Hepatocyte (in vitro differentiated cells): ENCODE measurements around the gene SPDYE6. TPM values are rescaled to one million over a fixed set of nuclear protein-coding genes. Genes with fewer than 3 reads are reported as not detected.
"Not testable (repeated sequence)": the region's sequence is repeated elsewhere in the genome, so short reads cannot be mapped to it uniquely, and the experiment has no call there.

Source experiments
- DNase-seq: peaks from one replicate; pipeline ENCODE4 v3.0.0-alpha.2; 2016; ENCODE audit warnings: low spot score
- H2AFZ ChIP-seq: fragments of 200-600 bp; sonication (generic); 2 replicates; pipeline ENCODE4 v1.6.0; 2016; ENCODE audit warnings: antibody characterized with exemption, mild to moderate bottlenecking
- H3K27ac ChIP-seq: fragments of 200-600 bp; sonication (generic); 2 replicates; pipeline ENCODE4 v1.5.1; 2016; ENCODE audit warnings: mild to moderate bottlenecking
- H3K27me3 ChIP-seq: fragments of 200-600 bp; sonication (generic); 2 replicates; pipeline ENCODE4 v1.6.1; 2016
- H3K36me3 ChIP-seq: fragments of 200-600 bp; sonication (generic); replicated peaks from 2 replicates; pipeline ENCODE4 v1.5.1; 2016; ENCODE audit warnings: low read depth; ENCODE audit not compliant: insufficient read depth
- H3K4me1 ChIP-seq: fragments of 200-600 bp; sonication (generic); 2 replicates; pipeline ENCODE4 v1.5.1; 2016; ENCODE audit warnings: mild to moderate bottlenecking, moderate library complexity; ENCODE audit not compliant: insufficient read depth
- H3K4me2 ChIP-seq: fragments of 200-600 bp; sonication (generic); 2 replicates; pipeline ENCODE4 v1.6.0; 2016
- H3K4me3 ChIP-seq: fragments of 200-600 bp; sonication (generic); 2 replicates; pipeline ENCODE4 v1.5.1; 2016; ENCODE audit warnings: mild to moderate bottlenecking
- H3K79me2 ChIP-seq: fragments of 200-600 bp; sonication (generic); 2 replicates; pipeline ENCODE4 v1.6.0; 2017; ENCODE audit warnings: mild to moderate bottlenecking
- H3K9me2 ChIP-seq: fragments of 200-600 bp; sonication (generic); replicated peaks from 2 replicates; pipeline ENCODE4 v1.6.0; 2017; ENCODE audit warnings: mild to moderate bottlenecking; ENCODE audit not compliant: insufficient read depth
- H3K9me3 ChIP-seq: fragments of 200-600 bp; sonication (generic); 2 replicates; pipeline ENCODE4 v1.5.1; 2016; ENCODE audit warnings: low read depth, mild to moderate bottlenecking
- H4K20me1 ChIP-seq: fragments of 200-600 bp; sonication (generic); 2 replicates; pipeline ENCODE4 v1.6.0; 2016; ENCODE audit warnings: mild to moderate bottlenecking; ENCODE audit not compliant: insufficient read depth, poor library complexity, severe bottlenecking
- WGBS: methylation state at CpG from one replicate; pipeline ENCODE4 v1.1.6; 2016; ENCODE audit warnings: low lambda C conversion rate; ENCODE audit errors: missing lambda C conversion rate; 5-methylcytosine and 5-hydroxymethylcytosine counted together
- polyA plus RNA-seq: library from polyadenylated mRNA; unstranded; fragments of >200 nt; fragmentation: Nextera tagmentation; extraction: Ambion mirVana; gene quantifications from 2 replicates; pipeline ENCODE4 v1.2.1, GENCODE V29; 2016
- total RNA-seq: library from RNA; depleted of rRNA; stranded (reverse); fragments of >200 nt; gene quantifications from 2 replicates; pipeline ENCODE4 v1.2.3, GENCODE V29; 2014
- TF ChIP-seq, protein P1 (sequence below): fragments of 200-600 bp; sonication (generic); IDR thresholded peaks from 2 replicates; pipeline ENCODE4 v1.5.1; 2016; ENCODE audit warnings: antibody characterized with exemption, mild to moderate bottlenecking; ENCODE audit not compliant: poor library complexity

SPDYE6 gene
- total and polyA plus RNA-seq, 2 experiments from 2014 or later, result 0.68 TPM; not detected in 1

DNA sequence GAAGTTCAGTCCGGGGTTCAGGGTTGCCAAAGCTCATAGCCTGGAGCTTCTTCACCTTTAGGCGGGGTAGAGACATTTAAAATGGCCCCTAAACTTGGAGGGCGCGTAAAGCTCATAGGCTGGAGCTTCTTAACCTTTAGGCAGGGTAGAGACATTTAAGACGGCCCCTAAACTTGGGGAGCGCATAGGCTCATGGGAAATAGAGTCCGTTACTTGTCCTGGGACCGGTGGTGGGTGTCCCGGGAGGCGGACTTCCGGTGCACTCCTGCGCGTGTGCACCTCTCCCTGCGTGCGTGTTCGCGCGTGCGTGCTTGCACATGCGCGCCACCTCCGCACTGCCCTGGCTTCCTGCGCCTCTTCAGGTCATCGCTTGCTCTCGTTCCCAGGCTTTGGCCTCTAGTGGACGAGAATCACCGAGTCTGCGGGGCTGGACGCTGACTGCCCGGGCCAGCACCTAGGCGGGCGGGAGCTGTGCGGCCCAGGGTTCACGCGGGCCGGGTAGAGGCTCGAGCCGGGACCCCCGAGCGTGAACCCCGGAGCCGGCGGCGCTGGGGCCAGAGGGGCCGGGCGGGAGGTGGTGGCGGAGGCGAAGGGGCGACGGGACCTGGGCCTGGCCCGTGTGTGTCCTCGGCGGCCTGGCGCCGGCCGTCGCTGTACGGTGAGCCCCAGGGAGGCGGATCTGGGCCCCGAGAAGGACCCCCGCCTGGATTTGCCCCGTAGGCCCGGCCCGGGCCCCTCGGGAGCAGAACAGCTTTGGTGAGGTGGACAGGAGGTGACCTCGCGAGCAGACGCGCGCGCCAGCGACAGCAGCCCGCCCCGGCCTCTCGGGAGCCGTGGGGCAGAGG, 7.5 kb upstream of the SPDYE6 start:
- Histone ChIP-seq H3K79me2 (peaks cover 14% of the 10 kb centered on the region), H3K4me2 (peak overlapping the region; percentile 84), H3K4me3 (peak overlapping the region; percentile 51), H3K27ac (peak overlapping the region; percentile 89), H2AFZ (peak overlapping the region; percentile 60)
- H3K27me3 ChIP-seq, H3K9me3 ChIP-seq, H3K36me3 ChIP-seq, H4K20me1 ChIP-seq, H3K9me2 ChIP-seq, H3K4me1 ChIP-seq: not testable (repeated sequence)
- WGBS, result under 1% methylated on average over 50 of the region's 76 CpGs
- TF ChIP-seq, protein P1, sequence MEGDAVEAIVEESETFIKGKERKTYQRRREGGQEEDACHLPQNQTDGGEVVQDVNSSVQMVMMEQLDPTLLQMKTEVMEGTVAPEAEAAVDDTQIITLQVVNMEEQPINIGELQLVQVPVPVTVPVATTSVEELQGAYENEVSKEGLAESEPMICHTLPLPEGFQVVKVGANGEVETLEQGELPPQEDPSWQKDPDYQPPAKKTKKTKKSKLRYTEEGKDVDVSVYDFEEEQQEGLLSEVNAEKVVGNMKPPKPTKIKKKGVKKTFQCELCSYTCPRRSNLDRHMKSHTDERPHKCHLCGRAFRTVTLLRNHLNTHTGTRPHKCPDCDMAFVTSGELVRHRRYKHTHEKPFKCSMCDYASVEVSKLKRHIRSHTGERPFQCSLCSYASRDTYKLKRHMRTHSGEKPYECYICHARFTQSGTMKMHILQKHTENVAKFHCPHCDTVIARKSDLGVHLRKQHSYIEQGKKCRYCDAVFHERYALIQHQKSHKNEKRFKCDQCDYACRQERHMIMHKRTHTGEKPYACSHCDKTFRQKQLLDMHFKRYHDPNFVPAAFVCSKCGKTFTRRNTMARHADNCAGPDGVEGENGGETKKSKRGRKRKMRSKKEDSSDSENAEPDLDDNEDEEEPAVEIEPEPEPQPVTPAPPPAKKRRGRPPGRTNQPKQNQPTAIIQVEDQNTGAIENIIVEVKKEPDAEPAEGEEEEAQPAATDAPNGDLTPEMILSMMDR, result peak; percentile 9
- peak; percentile 97 for DNase-seq

DNA sequence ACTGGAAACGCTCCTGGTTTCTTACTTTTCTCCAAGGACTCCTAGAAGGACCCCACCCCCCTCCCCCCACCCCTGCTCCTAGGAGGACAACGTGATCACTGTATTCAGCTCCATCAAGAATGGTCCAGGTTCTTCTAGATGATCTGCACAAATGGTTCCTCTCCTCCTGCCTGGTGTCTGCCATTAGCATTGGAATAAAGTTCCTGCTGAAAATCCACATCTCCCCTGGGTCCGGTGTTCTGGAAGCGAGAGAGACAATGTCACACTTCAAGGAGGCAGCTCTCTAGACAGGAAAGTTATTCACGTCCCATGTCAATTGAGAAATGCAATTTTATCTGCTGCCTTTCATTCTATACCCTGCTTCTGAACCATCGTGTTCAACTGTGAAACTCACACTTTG, 9.3 kb downstream of the SPDYE6 start:
- H3K4me2 ChIP-seq, H3K4me1 ChIP-seq, H3K27ac ChIP-seq, H3K9me2 ChIP-seq, H3K27me3 ChIP-seq, DNase-seq, H3K36me3 ChIP-seq, H3K4me3 ChIP-seq, H4K20me1 ChIP-seq, H3K79me2 ChIP-seq, H2AFZ ChIP-seq, H3K9me3 ChIP-seq: not testable (repeated sequence)
- 89% methylated on average over 4 of the region's 6 CpGs for WGBS

DNA sequence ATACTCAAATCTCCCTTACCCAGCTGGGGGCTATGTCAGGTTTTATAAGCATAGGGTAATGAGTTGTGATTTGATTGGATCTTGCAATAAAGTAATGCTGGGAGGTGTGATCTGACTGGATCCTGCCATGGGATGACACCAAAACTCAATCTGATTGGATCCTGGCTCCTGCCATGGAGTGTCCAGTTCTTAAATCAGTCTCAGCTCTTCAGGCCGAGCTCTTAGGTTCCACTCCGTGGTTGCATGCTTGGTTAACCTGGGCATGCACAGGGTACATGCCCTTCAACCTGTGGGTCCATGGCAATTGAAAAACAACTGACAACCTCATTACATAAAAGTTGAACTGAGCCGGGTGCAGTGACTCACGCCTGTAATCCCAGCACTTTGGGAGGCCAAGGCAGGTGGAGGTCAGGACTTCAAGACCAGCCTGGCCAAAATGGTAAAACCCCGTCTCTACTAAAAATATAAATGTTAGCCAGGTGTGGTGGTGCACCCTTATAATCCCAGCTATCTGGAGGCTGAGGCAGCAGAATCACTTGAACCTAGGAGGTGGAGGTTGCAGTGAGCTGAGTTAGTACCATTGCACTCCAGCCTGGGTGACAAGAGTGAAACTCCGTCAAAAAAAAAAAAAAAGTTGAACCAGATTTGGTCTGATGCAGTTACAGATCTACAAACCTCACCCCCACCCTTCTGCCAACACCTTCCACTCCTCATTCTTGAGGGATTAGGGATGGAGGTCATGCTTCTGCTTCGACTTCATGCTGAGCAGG, 15.5 kb downstream of the SPDYE6 start:
- H3K27ac ChIP-seq, H3K9me3 ChIP-seq, H3K4me3 ChIP-seq, H4K20me1 ChIP-seq, DNase-seq, H3K4me2 ChIP-seq, H3K79me2 ChIP-seq, H3K36me3 ChIP-seq, H3K4me1 ChIP-seq, H2AFZ ChIP-seq, H3K27me3 ChIP-seq, H3K9me2 ChIP-seq: not testable (repeated sequence)
- WGBS, result 77% methylated on average over 4 of the region's 7 CpGs

DNA sequence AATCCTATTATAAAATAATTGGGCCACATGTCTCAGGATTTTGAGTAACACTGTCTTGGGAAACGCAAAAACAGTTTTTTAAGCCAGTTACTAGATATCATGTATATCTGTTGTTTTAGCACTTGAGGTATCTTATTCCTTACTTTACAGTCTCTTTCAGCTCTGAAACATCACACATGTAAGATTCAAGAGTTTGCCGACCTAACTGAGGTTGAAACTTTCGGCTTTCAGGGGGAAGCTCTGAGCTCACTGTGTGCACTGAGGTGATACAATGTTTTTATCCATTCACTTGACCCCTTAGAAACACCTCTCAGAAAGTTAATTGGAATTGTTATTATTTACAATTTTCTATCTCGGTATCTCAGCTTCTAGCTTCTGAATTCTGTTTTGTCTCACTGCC, 18.8 kb downstream of the SPDYE6 start:
- not testable (repeated sequence) for H3K4me2 ChIP-seq, H4K20me1 ChIP-seq, H3K27ac ChIP-seq, H3K4me1 ChIP-seq, H2AFZ ChIP-seq, H3K9me3 ChIP-seq, H3K27me3 ChIP-seq, H3K9me2 ChIP-seq, H3K36me3 ChIP-seq, H3K4me3 ChIP-seq, DNase-seq, H3K79me2 ChIP-seq
- 72% methylated on average over 4 of the region's 4 CpGs for WGBS

DNA sequence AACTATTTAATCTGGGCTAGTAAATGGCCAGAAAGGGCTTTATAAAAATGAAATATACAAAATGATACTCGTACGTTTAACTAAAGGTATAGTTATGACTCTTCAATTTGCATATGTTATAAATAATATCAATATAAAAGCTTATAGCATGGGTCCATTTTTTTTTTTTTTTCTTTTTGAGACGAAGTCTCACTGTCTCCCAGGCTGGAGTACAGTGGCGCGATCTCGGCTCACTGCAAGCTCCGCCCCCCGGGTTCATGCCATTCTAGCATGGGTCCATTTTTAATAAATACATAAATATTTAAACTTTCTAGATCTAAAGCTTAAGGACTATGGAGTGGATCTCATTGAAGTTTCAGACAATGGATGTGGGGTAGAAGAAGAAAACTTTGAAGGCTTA, 19.2 kb downstream of the SPDYE6 start:
- not testable (repeated sequence) for H3K36me3 ChIP-seq, H3K9me3 ChIP-seq, H3K4me1 ChIP-seq, H3K27me3 ChIP-seq, H4K20me1 ChIP-seq, H3K4me2 ChIP-seq, DNase-seq, H2AFZ ChIP-seq, H3K79me2 ChIP-seq, H3K4me3 ChIP-seq, H3K27ac ChIP-seq, H3K9me2 ChIP-seq
- WGBS, result 80% methylated on average over 1 of the region's 8 CpGs

DNA sequence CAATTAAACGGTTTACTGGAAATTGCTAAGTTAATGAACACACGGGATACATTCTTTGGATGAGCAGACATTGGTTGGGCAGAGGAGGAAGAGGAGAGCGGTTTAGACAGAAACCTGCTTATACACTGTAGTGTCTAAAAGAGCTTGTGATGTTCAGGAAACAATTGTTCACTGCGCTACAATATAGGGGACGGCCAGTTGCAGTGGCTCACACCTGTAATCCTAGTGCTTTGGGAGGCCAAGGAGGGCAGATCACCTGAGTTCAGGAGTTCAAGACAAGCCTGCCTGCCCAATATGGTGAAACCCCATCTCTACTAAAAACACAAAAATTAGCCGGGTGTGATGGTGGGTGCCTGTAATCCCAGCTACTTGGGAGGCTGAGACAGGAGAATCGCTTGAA, 20.7 kb downstream of the SPDYE6 start:
- 78% methylated on average over 7 of the region's 7 CpGs for WGBS
- H3K36me3 ChIP-seq, H3K4me2 ChIP-seq, H3K79me2 ChIP-seq, DNase-seq, H3K27me3 ChIP-seq, H2AFZ ChIP-seq, H3K9me3 ChIP-seq, H3K9me2 ChIP-seq, H3K4me3 ChIP-seq, H3K27ac ChIP-seq, H4K20me1 ChIP-seq, H3K4me1 ChIP-seq: not testable (repeated sequence)

DNA sequence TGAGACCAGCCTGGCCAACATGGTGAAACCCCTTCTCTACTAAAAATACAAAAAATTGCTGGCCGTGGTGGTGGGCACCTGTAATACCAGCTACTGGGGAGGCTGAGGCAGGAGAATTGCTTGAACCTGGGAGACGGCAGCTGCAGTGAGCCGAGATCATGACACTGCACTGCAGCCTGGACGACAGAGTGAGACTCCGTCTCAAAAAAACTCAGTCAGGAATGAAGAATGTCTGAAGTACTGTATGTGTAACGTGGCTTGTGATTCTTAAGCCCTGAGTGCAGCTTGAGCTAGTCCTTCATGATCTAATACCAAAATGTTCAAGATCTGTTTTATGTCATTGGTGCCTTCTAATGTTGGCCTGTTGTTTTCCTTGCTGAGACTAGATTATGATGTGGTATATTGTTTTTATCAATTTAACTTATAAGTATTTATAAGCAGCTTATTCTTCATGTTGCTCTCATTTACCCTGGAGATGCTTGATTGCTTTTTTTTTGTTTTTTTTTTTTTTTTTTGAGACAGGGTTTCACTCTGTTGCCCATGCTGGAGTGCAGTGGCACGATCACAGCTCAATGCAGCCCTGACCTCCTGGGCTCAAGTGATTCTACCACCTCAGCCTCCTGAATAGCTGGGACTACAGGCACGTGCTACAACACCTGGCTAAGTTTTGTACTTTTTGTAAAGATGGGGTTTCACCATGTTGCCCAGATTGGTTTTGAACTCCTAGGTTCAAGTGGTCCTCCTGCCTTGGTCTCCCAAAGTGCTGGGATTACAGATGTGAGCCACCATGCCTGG, 25.4 kb downstream of the SPDYE6 start:
- not testable (repeated sequence) for H3K4me3 ChIP-seq, DNase-seq, H4K20me1 ChIP-seq, H2AFZ ChIP-seq, H3K9me3 ChIP-seq, H3K27ac ChIP-seq, H3K79me2 ChIP-seq, H3K9me2 ChIP-seq, H3K27me3 ChIP-seq, H3K4me1 ChIP-seq, H3K36me3 ChIP-seq, H3K4me2 ChIP-seq
- WGBS, result 79% methylated on average over 8 of the region's 8 CpGs
